Mucosa of stomach (tissue), 1 donor: ENCODE results near the gene GSTM2.

Experiments
- H3K27me3 ChIP-seq: one replicate; pipeline ENCODE4 v1.7.0; 2013; ENCODE audit warnings: mild to moderate bottlenecking, low read length; ENCODE audit not compliant: control insufficient read depth, insufficient read depth
- H3K36me3 ChIP-seq: one replicate; pipeline ENCODE4 v1.7.0; 2013; ENCODE audit warnings: low read length; ENCODE audit not compliant: control insufficient read depth, insufficient read depth
- H3K4me1 ChIP-seq: one replicate; pipeline ENCODE4 v1.7.0; 2013; ENCODE audit warnings: mild to moderate bottlenecking, low read length; ENCODE audit not compliant: control insufficient read depth, insufficient read depth
- H3K4me3 ChIP-seq: one replicate; pipeline ENCODE4 v1.7.0; 2013; ENCODE audit warnings: low read length
- H3K9ac ChIP-seq: one replicate; pipeline ENCODE4 v1.7.0; 2013; ENCODE audit warnings: mild to moderate bottlenecking, low read length, moderate library complexity
- H3K9me3 ChIP-seq: one replicate; pipeline ENCODE4 v1.7.0; 2013; ENCODE audit warnings: mild to moderate bottlenecking, low read length, moderate library complexity; ENCODE audit not compliant: control insufficient read depth
- donor health status: Pancreatic carcinoma.

Gene GSTM2

GRCh38 chr1:109632671-109633346 is 35.0 kb upstream of the GSTM2 start:
- Histone ChIP-seq H3K4me1 (peaks cover 20% of the 10 kb centered on the region), H3K36me3 (peaks cover 27% of the 10 kb centered on the region), H3K9me3 (no peaks in the 10 kb centered on the region), H3K4me3 (no peak overlapping the region), H3K27me3 (no peaks in the 10 kb centered on the region), H3K9ac (no peak overlapping the region)

GRCh38 chr1:109634292-109634691 is 33.6 kb upstream of the GSTM2 start:
- no peaks in the 10 kb centered on the region for H3K9me3 ChIP-seq
- no peak overlapping the region for H3K4me3 ChIP-seq
- no peak overlapping the region for H3K9ac ChIP-seq
- peaks cover 16% of the 10 kb centered on the region for H3K36me3 ChIP-seq
- H3K4me1 ChIP-seq: peaks cover 26% of the 10 kb centered on the region
- H3K27me3 ChIP-seq: no peaks in the 10 kb centered on the region

- Histone ChIP-seq H3K4me3 (no peak overlapping the region), H3K9me3 (no peaks in the 10 kb centered on the region), H3K36me3 (peaks cover 8% of the 10 kb centered on the region), H3K27me3 (no peaks in the 10 kb centered on the region), H3K4me1 (peaks cover 33% of the 10 kb centered on the region), H3K9ac (no peak overlapping the region)
Observed at GRCh38 chr1:109634771-109635750, 32.8 kb upstream of the GSTM2 start.

- Histone ChIP-seq H3K9ac (no peak overlapping the region), H3K27me3 (no peaks in the 10 kb centered on the region), H3K9me3 (no peaks in the 10 kb centered on the region), H3K4me3 (no peak overlapping the region), H3K36me3 (peaks cover 4% of the 10 kb centered on the region), H3K4me1 (peaks cover 37% of the 10 kb centered on the region)
Observed at GRCh38 chr1:109635862-109636200, 32.0 kb upstream of the GSTM2 start.

DNA sequence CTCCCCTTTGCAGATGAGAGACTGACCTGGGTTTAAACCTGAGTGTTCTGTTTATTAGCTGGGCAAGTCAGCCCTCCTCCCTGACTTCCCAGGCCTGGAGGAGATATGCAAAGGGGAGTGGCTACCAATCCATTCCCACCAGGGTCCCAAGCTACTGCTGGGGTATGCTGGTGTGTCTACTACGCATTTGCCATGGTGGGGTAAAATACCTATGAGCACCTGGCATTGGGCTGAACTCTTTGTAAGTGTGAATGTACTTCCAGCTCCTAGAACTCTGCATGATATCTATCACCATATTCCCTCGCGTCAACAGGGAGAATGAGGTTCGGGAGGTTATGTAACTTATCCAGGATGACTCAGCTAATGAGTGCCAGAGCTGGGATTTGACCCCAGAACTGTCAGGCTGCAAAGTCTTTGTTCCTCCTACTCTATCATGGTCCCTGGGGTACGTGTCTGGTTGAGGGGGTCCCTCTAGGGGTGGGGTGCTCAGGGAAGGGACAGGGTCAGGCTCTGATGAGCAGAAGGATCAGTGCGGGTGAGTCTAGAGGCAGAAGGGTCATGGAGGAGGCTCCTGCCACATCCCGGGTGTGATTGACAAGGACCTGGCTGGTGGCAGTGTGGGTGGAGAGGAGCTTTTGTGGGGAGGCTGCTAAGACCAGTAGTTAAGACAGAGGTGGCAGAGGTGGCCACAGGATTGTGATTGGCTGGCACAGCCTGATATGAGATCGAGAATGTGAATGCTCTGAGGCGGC is 31.5 kb upstream of the GSTM2 start:
- no peaks in the 10 kb centered on the region for H3K27me3 ChIP-seq
- H3K36me3 ChIP-seq: no peaks in the 10 kb centered on the region
- no peak overlapping the region for H3K9ac ChIP-seq
- peaks cover 37% of the 10 kb centered on the region for H3K4me1 ChIP-seq
- no peak overlapping the region for H3K4me3 ChIP-seq
- no peaks in the 10 kb centered on the region for H3K9me3 ChIP-seq

- H3K9me3 ChIP-seq: no peaks in the 10 kb centered on the region
- H3K27me3 ChIP-seq: no peaks in the 10 kb centered on the region
- peaks cover 32% of the 10 kb centered on the region for H3K4me1 ChIP-seq
- H3K4me3 ChIP-seq: no peak overlapping the region
- H3K9ac ChIP-seq: no peak overlapping the region
- no peaks in the 10 kb centered on the region for H3K36me3 ChIP-seq
Observed at GRCh38 chr1:109637446-109637845, 30.4 kb upstream of the GSTM2 start.

- Histone ChIP-seq H3K27me3 (no peaks in the 10 kb centered on the region), H3K4me1 (peaks cover 41% of the 10 kb centered on the region), H3K36me3 (no peaks in the 10 kb centered on the region), H3K9me3 (no peaks in the 10 kb centered on the region), H3K9ac (no peak overlapping the region), H3K4me3 (no peak overlapping the region)
Observed at GRCh38 chr1:109639063-109639840, 28.6 kb upstream of the GSTM2 start.

GRCh38 chr1:109639841-109640184 is 28.0 kb upstream of the GSTM2 start:
- Histone ChIP-seq H3K9me3 (no peaks in the 10 kb centered on the region), H3K9ac (no peak overlapping the region), H3K4me3 (no peak overlapping the region), H3K27me3 (no peaks in the 10 kb centered on the region), H3K4me1 (peaks cover 46% of the 10 kb centered on the region), H3K36me3 (no peaks in the 10 kb centered on the region)

DNA sequence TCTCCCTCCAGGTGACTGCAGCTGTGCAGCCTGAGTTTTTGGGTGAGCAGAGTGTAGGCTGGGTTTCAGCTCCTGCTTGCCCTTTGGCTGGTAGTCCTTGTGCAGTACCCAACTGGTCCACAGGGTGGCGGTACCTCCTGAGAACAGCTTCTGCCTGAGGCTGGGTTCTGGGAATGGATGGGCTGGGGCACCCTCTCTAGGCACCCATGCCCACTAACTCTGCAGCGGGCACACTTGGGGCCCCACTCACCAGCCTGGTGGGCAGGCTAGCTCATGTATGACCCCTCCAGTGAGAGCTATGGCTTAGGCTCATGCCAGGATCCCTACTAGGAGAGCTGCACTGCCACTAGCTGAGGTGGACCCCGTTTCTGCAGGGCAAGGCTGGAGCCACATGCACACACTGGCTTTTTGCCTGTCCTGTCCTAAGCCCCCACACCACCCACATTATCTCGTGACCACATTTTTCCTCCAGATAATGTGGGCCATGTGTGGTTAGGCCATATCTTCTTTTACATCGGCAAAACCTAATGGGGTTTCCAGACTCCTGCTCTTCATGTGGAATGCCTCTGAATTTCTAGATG is 27.5 kb upstream of the GSTM2 start:
- no peak overlapping the region for H3K4me3 ChIP-seq

GRCh38 chr1:109641078-109641740 is 26.6 kb upstream of the GSTM2 start:
- Histone ChIP-seq H3K9ac (no peak overlapping the region), H3K27me3 (no peaks in the 10 kb centered on the region), H3K4me1 (peaks cover 39% of the 10 kb centered on the region), H3K4me3 (no peak overlapping the region), H3K36me3 (no peaks in the 10 kb centered on the region), H3K9me3 (no peaks in the 10 kb centered on the region)

More for the DNA sequence above, 27.5 kb upstream of the GSTM2 start:
- Histone ChIP-seq H3K9me3 (no peaks in the 10 kb centered on the region), H3K9ac (no peak overlapping the region), H3K27me3 (no peaks in the 10 kb centered on the region), H3K4me1 (peaks cover 46% of the 10 kb centered on the region), H3K36me3 (no peaks in the 10 kb centered on the region)

DNA sequence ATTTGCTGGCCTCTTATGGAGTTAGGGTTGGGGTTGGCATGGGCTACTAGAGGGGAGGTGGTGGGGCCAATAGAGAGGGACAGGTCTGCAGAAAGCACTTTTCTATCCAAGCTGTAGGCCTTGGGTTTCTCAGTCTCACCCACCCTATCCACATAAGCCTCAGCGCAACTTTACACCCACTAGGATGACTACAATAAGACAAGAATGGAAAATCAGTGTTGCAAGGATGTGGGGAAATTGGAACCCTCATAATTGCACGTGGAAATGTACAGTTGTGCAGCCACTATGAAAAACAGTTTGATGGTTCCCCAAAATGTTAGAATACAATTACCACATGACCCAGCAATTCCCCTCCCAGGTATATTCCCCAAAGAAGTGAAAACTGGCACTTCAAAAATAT is 26.0 kb upstream of the GSTM2 start:
- Histone ChIP-seq H3K27me3 (no peaks in the 10 kb centered on the region), H3K4me3 (no peak overlapping the region), H3K36me3 (no peaks in the 10 kb centered on the region), H3K4me1 (peaks cover 33% of the 10 kb centered on the region), H3K9me3 (no peaks in the 10 kb centered on the region), H3K9ac (no peak overlapping the region)
